DMS 273 treated with DMSO at 0.1 percent for 48 hours (cell line): ENCODE measurements around the gene IFNL2.
"Not testable (repeated sequence)": the region's sequence is repeated elsewhere in the genome, so short reads cannot be mapped to it uniquely, and the experiment has no call there.

Experiments used
- DNase-seq: peaks from one replicate; lab custom pipeline; 2025; lab: John Stamatoyannopoulos, UW

The IFNL2 gene

DNA sequence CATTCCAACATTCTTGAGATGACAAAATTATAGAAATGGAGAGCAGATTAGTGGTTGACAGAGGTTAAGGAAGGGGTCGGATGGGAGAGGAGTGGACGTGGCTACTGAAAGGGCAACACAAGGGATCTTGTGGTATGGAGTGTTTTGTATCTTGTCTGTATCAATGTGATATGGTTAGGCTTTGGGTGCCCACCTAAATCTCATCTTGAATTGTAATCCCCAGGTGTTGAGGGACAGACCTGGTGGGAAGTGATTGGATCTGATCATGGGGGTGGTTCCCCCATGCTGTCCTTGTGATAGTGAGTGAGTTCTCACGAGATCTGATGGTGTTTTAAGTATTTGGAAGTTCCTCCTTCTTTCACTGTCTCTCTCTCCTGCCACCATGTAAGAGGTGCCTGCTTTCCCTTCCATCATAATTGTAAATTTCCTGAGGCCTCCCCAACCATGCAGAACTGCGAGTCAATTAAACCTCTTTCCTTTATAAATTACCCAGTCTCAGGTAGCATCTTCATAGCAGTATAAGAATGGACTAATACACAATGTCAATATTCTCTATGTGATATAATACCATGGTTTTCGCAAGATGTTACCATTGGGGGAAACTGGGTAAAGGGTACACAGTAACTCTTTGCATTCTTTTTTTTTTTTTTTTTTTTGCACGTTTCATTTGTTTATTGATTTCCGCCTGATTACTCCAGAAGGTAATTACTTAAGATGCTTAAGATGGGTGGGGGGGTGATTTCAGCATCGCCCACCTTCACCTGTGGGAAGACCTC lies 14.6 kb upstream of the IFNL2 start:
- DNase-seq, result no peak

DNA sequence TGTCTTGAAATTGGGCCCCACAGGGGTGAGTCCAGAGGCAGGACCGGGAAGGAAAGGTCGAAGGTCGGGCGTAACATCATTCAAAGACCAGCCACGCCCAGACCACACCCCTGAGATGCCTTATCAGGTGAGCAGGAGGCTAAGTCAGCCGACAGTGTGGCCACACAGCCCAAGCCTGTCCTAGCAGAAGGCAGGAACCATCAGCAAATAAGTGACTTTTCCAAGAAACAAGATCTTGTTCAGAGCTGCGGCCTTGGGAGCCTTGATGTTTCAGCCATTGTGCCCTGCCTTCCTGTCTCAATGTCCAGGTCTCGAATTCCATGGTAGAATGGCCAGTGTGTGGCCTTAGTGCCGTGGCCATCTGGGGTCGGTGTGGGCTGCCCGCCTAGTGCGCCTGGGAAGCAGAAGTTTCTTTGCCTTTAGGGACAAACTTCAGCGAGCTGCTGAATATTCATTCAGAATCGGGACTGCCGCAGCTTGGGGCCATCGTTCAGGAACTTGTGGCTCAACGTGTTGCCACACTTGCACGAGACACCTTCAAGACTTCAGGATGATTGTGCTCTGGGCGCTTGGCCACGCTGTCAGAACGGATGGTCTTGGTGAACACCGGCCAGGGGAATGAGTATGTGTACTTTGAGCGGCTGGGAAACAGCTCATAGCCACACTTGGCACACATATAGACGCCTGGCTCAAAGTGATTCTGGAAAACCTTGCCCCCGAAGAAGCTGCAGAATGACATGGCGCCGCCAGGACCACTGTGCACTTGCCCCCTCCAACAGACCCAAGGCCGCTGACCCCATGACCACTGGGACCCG lies 13.5 kb upstream of the IFNL2 start:
- DNase-seq, result no peak

DNA sequence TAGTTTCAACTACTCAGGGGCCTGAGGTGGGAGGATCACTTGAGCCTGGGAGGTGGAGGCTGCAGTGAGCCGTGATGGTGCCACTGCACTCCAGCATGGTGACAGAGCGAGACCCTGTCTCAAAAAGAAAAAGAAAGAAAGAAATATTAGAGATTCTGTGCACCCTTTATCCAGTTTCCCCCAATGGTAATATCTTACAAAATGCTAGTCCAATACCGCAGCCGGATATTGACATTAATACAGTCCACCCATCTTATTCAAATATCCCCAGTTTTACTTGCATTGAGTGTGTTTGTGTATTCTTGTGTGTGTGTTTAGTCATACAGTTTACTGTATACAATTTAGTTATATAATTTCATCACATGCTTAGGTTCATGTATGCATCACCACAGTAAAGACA lies 11.0 kb upstream of the IFNL2 start:
- no peak for DNase-seq

DNA sequence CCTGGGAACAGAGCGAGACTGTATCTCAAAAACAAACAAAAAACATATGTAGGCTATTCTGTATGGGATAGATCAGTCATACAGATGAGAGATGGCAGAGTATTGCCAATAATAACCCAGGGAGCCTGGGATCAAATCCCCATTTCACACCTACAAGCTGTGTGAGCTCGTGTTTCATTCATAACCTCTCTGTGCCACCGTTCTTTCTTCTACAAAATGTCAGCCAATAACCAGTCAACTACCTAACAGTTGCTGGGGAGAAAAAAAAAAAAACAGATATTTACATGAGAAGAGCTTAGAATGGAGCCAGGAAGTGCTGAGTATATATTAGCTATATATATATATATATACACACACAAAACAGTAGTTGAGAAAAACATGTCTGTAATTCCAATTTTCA lies 6.5 kb upstream of the IFNL2 start:
- no peak for DNase-seq

DNA sequence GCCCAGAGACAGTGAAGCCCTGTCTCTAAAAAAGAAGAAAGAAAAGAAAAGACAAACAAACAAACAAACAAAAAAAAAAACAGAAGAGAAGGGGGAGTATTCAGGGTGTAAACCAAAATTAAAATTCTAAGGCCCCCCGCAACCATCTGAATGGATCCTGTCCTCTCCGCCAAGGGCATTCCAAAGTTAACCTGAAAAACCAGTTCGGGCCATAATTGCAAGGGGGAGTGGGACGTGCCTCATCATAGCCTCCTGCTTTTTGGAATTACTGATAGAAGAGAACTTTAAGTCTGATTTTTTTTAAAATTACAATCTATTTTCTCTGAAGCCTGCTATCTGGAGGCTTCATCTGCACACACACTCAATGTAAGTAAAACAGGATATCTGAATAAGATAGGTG lies 5.7 kb upstream of the IFNL2 start:
- no peak for DNase-seq

DNA sequence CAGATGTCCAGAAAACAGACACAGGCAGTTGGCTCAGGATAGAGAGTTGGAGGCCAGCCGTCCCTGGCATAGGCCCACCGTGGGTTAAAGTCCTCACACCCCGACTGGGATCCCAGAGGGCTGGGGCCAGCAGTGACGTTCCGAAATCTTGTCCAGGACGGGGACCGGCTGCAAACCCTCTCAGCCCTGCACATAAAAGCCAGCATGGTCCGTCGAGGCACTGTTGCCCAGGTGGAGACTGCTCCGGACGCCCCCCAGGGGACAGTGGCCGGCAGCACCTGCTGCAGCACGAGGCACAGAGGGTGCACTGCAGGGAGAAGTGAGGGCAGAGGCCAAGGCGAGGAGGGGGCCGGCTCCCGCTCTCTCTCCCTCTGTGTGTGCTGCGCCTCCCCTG lies 4.3 kb upstream of the IFNL2 start:
- DNase-seq, result no peak

DNA sequence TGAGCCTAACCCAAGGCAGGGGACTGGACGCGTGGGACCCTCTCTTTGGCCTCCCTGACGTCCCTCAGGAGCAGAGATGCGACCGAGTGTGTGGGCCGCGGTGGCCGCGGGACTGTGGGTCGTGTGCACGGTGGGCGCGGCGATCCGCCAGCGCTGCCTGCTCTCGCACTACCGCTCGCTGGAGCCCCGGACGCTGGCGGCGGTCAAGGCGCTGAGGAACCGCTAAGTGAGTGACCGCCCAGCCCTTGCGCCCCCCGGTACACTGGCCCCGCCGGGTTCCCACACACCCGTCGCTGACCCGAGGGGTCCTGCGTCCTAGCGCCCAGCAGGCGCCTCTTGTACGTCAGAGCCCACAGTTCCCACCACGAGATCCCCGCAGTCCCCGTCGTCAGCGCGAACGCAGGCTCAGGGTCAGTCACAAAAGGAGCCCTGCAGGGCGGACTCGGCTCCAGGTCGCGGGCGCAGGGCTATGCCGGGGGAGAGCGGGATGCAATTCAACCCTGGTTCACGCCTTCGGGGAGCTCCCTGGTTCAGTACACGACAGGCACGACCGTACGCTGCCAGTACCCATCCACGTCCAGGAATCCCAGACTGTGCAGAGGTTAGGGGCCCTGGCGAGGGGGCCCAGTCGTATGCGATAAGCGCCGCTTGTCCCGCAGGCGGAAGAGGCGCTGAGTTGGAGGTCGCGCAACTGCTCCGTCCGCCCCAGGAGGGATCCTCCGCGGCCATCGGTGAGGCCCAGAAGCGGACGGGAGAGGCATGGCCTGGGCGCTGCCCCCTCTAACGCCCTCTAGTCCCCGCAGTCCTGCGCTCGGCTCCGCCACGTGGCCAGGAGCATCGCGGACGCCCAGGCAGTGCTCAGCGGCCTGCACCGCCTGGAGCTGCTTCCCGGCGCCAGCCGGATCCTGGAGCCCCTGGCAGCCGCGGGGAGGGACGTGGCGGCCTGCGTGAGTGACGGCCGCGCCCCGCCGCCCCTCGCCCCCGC lies 3.6 kb upstream of the IFNL2 start:
- DNase-seq, result no peak

DNA sequence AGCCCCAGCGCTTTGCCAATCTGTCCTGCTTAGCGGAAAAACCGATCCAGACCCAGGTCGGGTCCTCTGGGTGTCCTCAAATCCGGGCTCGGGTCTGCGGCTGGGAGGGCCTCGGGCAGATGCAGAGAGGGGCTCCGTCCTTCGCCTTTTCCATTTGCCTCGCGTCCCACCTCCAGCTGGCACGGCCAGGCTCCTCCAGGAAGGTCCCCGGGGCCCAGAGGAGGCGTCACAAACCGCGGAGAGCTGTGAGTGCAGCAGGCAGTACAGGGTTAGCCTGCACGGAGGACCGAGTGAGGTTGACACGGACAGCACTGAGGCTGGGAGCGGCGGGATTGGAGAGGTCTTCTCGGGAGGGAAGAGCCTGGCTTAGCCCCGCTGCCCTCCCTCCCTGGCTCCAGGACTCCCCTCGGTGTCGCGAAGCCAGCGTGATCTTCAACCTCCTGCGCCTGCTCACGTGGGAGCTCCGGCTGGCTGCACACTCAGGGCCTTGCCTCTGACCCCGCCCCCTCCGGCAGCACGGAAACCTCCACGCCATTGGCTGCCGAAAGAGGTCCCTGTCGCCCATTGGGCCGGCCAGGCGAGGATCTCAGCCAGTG lies 2.8 kb upstream of the IFNL2 start:
- no peak for DNase-seq

DNA sequence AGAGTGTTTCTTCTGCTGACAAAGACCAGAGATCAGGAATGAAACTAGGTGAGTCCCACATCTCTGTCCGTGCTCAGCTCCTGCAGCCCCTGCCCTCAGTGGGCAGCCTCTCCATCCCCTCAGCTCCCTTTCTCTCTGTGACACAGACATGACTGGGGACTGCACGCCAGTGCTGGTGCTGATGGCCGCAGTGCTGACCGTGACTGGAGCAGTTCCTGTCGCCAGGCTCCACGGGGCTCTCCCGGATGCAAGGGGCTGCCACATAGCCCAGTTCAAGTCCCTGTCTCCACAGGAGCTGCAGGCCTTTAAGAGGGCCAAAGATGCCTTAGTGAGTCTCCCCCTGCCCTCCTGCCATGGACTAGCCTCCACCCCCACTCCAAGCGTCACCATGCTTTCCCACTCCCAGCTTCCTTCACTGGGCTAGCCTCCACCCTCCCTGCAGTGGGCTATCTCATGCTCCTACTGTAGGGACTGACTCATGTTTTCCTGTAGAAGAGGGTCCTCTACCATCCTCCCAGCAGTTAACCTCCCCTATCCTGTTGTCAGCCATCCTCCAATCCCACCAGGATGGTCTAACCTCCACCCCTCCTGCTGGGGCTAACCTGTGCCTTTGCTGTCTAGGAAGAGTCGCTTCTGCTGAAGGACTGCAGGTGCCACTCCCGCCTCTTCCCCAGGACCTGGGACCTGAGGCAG lies 481 bp downstream of the IFNL2 start:
- not testable (repeated sequence) for DNase-seq

DNA sequence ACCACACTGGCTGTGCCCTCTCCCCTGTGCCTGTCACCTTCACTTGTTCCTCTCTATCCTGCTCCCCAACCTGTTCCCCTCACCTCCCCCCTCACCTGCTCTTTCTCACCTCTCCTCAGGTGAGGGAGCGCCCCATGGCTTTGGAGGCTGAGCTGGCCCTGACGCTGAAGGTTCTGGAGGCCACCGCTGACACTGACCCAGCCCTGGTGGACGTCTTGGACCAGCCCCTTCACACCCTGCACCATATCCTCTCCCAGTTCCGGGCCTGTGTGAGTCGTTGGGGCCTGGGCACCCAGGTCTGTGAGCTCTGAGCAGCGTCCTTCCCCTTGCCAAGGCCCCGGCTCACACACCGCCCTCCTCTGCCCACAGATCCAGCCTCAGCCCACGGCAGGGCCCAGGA lies 1.2 kb downstream of the IFNL2 start:
- DNase-seq, result not testable (repeated sequence)

DNA sequence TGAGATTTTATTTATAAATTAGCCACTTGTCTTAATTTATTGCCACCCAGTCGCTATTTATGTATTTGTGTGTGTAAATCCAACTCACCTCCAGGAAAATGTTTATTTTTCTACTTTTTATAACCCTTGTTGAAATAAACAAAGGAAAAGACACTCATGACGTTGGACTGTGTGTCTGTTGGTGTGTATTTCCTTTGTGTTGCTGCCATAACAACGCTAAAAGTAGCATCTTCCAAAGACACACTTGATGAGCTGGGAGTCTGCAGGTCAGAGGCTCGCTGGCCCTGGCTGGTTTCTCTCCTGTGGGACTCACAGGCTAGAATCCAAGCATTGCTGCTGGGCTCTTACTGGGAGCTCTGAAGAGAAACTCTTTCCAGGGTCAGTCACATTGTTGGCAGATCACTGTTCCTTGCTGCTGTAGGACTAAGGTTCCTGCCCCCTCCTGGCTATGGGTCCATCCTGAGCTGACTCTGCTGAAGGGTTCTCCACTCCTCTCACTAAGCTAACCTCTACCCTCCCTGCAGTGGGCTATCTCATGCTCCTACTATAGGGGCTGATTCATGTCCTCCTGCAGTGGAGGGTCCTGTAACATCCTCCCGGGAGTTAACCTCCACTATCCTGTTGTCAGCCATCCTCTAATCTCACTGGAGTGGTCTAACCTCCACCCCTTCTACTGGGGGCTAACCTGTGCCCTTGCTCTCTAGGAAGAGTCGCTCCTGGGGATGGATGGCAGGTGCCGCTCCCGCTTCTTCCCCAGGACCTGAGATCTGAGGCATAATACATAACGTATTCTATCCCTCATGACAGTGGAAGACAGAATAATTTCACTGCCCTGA lies 2.1 kb downstream of the IFNL2 start:
- DNase-seq, result no peak

DNA sequence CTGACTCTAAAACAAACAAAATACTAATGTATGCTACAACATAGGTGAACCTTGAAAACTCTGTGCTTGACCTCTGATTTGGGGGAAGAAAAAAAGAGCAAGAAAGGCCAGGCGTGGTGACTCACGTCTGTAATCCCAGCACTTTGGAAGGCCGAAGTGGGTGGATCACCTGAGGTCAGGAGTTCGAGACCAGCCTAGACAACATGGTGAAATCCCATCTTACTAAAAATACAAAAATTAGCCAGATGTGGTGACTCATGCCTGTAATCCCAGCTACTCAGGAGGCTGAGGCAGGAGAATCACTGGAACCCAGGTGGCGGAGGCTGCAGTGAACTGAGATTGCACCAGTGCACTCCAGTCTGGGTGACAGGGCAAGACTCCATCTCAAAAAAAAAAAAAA lies 5.7 kb downstream of the IFNL2 start:
- DNase-seq, result not testable (repeated sequence)

DNA sequence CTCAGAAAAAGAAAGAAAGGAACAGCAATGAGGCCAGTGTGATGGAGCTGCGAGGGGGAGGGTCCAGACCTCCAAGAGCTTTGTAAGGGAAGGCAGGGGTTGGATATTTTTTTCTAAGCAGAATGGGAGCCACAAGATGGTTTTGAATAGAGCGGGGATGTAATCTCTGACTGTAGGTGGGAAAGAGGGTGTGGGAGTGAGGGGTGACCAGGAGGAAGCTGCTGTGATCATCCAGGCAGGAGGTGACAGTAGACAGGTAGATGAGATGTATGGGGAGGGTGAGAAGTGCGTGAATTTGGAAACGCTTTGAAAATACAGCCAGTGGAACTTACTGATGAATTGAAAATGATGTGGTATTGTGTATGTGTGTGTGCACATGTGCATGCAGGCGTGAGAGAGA lies 7.4 kb downstream of the IFNL2 start:
- DNase-seq, result no peak

DNA sequence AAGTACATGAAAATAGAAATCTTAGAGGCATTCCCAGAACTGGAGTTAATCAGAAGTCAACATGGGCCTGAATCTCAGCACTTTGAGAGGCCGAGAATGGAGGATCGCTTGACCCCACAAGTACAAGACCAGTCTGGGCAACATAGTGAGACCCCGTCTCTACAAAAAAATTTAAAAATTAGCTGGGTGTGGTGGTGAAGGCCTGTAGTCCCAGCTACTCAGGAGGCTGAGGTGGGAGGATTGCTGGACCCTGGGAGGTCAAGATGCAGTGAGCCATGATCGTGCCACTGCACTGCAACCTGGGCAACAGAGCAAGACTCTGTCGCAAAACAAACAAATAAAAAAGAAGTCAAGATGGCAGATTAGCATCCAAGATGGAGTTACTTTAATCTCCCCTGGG lies 8.5 kb downstream of the IFNL2 start:
- no peak for DNase-seq

DNA sequence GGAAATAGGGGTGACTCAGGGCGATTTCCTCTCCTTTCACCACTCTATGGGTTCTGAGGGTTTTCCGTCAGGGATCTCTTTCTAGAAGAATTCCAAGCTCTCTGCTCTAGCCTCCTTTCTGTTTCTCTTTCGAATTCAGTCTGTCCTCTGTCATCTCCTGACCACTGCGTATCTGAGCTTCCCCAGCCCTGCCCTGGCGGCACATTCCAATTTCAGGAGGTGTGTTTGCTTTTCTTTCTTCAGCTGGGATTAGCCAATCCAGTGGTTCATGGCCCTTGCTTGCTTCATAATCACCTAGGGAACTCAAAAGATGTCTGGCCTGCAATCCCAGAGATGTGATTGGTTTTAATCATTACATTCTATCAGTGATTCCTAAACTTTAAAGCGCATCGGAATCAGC lies 9.4 kb downstream of the IFNL2 start:
- no peak for DNase-seq

DNA sequence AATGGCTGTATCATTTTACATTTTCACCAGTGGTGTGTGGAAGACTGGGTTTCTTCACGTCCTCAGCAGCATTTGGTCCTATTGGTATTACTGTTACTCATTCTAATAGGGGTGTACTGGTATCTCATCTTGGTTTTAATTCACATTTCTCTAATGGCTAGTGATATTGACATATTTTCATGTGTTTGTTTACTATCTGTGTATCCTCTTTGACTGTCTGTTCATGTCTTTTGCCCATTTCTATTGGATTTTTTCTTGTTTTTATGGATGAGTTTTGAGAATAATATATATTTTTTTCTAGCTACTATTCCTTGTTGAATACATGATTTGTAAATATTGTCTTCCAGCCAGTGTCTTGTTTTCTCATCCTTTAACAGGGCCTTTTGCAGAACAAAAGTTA lies 13.8 kb downstream of the IFNL2 start:
- no peak for DNase-seq

DNA sequence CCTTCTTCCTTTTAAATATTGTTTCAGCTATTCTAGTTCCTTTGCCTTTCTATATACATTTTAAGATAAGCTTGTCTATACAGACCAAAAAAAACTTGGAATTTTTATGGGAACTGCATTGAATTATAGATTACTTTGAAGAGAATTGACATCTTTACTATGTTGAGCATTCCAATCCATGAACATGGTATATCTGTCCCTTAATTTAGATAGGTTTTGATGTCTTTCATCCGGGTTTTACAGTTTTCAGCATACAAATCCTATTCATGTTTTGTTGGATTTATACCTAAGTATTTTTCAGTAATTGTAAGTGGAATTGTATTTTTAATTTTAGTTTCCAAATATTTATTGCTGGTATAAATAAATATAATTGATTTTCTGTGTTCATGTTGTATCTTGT lies 15.8 kb downstream of the IFNL2 start:
- DNase-seq, result no peak

DNA sequence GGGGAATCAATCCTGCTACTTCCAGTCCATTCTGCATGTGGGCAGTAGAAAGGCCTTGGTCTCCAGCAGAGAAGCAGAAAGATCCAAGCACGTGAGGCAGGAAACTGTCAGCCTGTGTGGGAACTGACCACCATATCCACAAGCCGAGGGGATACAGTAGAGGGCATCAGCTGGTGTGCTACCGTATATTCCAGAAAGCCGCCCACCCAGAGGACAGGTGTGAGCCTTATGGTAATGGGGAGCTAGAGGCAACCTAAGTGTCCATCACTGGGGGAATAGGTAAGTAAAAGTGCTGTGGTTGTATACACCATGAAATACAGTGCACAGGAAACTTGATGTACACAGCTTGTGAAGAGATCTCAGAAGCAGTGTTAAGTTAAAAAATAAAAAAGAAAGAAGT lies 25.2 kb downstream of the IFNL2 start:
- no peak for DNase-seq

DNA sequence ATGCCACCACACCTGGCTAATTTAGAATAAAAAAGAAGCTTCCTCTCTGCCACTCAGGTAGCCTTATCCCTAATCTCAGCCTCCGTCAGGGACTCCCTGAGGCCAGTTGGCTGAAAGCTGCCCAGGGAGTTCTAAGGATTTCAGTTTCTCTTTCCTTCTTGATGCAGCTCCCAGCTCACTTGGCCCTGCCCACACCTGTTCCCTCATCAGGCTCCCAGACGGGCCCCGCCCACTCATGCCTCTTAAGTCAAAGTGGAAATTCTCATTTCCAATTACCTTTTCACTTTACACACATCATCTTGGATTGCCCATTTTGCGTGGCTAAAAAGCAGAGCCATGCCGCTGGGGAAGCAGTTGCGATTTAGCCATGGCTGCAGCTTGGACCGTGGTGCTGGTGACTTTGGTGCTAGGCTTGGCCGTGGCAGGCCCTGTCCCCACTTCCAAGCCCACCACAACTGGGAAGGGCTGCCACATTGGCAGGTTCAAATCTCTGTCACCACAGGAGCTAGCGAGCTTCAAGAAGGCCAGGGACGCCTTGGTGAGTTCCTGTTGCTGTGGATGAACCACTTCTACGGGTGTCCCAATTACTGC lies 28.0 kb downstream of the IFNL2 start, which contains the start of gene IFNL1:
TSS of gene IFNL1 (plus strand) at position 353 of the 591 bp plus-strand sequence. CDS start at position 368, 15 bp downstream.
- DNase-seq, result no peak

DNA sequence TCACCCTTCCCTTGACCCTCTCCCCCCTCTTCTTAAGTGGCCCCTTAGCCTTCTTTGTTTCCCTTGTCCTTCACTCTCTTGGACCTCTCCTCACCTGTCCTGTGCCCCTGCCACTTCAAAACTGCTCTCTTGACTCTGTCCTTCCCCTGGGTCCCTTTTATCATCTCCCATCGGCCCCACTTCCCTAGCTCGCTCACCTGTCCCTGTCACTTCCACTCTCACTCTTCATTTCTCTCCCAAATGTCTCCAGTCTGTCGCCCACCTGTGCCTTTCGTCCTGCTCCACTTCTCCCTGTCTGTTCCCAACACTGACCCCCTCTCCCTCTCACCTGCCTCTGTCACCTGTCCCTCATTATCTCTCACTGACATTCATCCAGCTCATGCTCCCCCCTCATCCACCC lies 28.7 kb downstream of the IFNL2 start:
- DNase-seq, result no peak
